ENCODE results near the gene ZNF311.

ZNF311 gene

DNA sequence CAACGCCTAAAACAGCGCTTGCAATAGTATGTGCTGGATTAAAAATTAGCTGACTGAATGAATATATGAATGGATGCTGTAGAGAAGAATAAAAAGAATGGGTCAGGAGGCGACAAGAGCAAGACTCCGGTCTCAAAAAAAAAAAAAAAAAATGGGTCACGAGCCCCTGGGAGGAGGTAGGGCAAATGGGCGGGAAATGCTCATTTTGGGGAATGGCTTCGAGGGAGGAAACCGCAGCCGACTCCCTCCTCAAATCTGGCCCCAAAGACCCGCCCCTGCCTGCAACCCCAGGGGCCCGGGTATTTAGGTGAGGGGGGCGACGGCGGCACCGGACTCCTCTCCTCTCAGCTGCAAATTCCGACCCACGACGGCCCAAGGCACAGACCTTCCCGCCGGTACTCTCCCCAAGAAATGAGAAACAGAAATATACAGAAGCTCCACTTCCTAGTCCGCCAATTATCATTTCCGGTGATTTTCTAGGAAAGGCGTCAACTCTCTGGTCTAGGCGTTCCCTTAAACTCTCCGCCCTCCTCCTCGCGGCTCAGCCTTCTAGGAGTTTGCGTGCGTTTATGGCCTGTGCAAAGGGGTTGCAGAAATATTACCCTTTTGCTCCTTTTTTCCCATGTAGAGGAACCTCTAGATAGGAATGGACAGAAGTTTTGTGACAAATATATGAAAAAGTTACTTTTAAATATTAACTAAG is at the start of gene ZNF311:
Gene ZNF311, minus strand, starts transcription at position 133 of the 703 bp plus-strand sequence. CDS start 1,361 bp downstream, outside the sequence.
- DNase-seq: peak; percentile 35 to 57

DNA sequence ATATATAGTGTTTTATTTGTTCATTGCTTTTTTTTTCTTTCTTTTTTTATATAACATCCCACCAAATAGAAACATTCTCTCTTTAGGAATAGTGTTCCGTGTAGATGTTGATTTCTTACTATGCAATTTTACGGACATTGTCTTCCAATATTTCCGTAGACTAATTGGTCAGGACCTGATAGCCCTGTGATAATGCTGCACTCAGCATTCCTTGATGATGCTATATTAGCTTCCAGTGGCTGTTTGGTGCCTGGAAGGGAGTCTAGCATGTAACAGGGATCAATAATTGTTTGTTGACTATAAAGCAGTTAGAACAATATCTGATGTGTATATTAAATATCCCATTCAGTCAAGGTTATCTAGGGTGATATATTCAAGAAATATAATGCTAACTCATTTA is 46.6 kb upstream of the ZNF311 start:
- DNase-seq: no peak

DNA sequence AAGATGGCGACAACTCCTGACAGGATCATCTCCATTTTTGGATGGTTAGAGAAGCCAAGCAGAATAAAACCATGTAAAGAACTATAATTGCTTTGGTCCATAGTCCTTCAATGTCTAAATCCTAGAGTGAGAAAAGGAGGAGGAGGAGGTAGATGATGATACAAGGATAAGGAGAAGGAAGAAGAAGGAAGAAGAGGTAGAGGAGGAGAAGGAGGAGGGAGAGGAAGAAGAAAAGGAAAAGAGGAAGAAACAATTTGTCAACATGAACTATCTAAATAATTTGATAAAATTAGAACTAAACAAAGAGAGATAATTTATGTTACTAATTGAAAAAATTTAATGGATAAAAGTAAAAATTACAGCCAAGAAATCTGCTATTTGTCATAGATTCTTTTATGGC is 40.0 kb upstream of the ZNF311 start, which contains the start of gene OR2W1:
Gene OR2W1, minus strand, starts transcription at position 101 of the 400 bp plus-strand sequence. Its CDS starts 0 bp downstream, at position 101.
- DNase-seq: no peak

DNA sequence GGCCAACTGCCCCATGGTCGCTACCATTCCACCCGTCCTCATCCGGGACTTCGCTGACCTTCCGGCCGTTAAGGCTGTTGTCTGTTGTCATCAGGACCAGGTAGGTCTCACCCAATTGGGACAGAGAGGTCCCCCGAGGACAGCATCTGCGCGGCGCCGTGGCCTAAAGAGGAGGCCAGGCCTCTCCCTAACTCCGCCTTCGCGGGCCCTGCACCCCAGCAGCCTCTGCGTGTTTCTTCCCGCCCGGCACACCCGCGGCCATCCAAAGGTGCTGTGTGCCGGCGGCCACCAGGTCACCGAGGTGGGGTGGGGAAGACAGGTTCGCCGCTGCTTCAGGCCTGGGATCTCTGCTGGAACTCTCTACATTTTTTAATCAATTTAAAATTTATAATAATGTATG is 30.8 kb upstream of the ZNF311 start:
- no peak for DNase-seq

- no peak for DNase-seq
Measured at GRCh38 chr6:29028821-29029220, 23.7 kb upstream of the ZNF311 start.

DNA sequence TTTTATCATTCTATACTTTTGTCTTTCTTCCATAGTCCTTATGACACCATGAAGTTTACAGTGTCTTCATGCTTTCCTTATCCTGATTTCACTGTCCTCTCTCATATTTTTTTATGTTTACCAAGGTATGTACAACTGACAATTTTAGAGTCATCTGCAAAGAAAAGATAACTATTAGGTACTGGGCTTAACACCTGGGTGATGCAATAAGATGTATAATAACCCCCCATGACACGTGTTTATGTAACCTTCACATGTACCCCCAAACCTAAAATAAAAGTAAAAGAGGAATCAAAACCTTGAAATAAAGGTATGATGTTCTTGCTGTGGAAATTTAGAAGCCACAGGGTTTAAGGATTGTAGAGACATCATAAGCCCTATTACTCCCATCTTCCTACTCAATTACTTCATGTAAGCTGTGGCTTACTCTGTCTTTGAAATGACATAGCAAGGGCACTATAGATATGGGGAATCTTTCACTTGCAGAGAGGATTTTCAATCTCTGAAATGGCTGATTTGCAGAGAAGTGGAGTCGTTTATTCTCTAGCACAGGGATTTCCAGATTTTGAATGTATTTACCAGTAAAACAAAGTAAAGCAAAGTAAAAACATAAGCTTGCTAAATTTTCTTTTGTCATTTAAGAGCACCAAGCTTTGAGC is 20.9 kb upstream of the ZNF311 start:
- no peak for DNase-seq

DNA sequence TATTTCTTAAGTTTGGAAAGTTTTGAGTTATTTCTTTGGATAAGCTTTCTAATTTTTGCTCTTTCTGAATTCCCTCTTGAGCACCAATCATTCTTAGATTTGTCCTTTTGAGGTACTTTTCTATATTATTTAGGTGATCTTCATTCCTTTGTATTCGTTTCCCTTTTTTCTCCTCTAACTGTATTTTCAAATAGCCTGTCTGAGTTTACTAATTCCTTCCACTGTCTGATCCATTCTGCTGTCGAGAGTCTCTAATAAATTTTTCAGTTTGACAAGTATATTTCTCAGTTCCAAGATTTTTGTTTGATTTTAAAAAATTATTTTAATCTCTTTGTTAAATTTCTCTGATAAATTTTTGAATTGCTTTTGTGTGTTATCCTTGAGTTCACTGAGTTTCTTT is 16.3 kb upstream of the ZNF311 start:
- DNase-seq: no peak

DNA sequence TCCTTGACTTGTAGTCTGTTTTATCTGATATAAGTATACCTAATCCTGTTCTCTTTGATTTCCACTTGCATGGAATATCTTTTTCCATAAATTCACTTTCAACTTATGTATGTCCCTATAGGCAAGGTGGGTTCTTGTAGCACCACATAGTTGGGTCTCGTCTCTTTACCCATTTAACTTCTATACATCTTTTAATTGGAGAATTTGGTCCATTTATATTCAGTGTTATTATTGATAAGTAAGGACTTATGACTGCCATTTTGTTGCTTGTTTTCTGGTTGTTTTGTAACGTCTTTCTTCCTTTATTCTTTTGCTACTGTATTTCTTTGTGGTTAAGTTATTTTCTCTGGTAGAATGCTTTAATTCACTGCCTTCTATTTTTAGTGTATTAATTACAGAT is 14.5 kb upstream of the ZNF311 start:
- no peak for DNase-seq

DNA sequence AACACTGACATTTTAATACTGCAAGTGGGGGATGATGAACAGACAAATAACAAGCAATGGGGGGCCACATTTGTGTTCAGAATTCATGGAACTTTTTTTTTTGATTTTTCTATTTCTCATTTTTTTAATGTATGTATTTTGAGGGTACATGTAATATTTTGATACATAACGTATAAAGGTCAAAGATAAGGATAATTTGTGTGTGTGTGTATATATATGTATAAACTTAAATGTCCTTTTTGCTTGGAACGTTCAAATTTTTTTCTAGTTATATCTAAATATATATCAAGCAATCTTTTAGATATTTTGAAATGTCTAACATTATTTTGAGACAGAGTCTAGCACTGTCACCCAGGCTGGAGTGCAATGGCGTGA is 12.3 kb upstream of the ZNF311 start:
- no peak for DNase-seq

- peak; percentile 83 to 87 for DNase-seq
Measured at GRCh38 chr6:29016559-29017427, 11.7 kb upstream of the ZNF311 start.

GRCh38 chr6:29014729-29015608 is 9.9 kb upstream of the ZNF311 start:
- DNase-seq: no peak

GRCh38 chr6:29011276-29011734 is 6.2 kb upstream of the ZNF311 start:
- DNase-seq: peak; percentile 44

DNA sequence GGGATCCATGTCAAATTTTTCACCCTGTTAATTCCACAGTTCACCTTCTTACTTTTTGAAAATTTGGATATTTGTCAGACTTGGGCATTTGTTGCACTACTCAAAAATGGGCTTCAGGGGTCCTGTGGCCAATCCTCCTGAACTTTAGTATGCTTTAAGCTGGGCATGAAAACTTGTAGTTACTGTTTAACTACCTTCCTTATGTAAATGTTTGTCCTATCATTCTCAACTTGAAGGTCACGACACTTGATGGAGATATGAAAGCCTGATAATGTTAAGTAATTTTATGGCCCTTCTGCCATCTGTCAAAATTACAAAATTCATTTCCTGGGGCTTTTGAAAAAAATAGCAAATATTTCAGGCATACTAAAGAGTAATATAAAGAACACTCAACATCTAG is 4.2 kb upstream of the ZNF311 start:
- no peak for DNase-seq

DNA sequence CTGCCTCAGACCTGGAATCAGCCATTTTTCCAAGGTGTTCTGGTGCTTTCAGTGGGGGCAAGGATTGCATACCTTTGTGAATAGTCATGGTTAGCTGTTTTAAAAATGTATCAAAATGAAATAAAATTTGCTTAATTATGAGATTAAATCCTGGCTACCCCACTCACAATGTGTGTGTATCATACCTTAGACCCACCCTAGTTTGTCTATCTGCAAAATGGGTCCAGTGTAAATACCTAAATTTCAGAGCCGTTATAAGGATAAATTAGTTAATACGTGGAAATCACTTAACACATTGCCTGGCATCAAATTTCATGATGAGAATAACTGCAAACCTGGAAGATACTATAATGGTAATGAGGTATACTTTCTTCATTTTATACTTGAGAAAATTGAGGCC is 3.0 kb upstream of the ZNF311 start:
- DNase-seq: no peak

DNA sequence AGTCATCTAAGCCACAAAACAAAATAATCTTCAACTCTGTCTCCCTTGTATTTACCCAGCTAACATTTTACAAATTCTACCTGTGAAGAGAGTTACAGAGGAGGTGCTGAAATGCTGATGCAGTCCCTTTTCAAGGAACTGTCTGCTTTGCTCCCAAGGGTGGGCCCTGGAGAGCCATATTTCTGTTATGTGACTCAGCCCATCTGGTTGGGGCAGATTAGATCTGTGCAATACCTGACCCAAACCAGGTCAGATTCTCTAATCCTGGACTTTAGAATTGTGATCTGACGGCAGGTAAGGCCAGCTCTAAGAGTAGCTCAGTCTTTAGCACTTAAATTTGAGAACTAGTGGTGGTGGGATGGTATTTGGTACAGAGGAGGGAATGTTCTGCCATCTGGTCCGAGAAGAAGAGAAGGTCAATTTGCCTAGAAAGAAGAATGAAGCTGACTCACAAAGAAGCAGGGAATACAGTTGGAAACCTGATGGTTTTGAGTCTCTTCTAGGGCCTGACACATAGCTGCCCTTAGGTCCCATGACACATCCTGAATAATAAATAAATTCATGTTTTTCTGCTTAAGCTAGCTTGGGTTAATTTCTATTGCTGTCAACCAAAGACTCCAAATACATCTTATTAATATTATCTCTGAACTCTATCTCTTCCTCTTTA is 8.1 kb downstream of the ZNF311 start:
- no peak for DNase-seq

DNA sequence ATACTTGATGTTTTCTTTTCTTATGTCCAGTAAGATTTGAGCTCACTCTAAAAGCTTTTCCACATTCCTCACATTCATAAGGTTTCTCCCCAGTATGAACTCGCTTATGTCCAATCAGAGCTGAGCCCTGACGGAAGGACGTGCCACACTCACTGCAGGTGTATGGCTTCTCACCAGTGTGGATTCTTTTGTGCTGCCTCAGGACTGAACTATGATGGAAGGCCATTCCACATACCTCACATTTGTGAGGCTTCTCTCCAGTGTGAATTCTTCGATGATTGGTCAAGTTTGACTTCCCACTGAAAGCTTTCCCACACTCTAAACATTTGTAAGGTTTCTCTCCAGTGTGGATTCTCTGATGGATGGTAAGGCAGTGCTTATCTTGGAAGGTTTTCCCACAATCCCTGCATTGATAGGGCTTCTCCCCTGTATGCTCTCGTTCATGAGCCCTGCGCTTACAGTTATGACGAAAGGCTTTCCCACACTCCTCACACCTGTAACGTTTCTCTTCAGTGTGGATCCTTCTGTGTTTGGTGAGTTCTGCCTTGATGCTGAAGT is 9.9 kb downstream of the ZNF311 start:
- DNase-seq: no peak

- peak; percentile 79 to 80 for DNase-seq
Measured at GRCh38 chr6:28988536-28989311, 16.4 kb downstream of the ZNF311 start.

DNA sequence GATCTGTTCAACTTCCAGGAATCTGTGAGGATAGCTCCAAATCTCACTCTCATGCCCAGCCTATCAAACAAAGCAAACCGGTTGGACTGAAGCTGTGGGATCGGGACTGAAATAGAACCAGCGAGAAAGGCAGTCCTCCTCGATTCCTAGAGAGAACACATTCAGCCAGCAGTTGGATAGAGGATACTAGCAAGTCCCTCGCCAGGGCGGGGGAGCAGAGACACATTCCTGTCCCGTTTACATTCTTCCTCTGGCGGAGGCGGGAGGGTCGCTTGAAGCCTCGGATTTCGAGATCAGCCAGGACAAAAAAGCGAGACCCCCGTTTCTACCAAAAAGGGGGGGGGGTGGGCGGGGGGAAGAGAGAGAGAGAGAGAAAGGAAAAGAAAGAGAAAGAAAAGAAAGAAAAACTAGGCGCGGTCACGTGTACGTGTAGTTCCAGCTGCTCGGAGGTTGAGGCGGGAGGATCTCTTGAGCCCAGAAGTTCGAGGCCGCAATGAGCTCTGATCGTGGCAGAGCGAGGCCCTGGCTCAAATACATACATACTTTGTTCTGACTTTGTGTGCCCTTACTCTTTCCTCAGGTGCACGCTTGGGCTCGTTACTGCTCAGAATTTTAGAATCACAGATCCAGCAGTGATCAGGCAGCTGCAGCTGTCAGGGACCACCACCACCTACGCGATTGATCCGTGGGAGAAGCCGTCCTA is 19.5 kb downstream of the ZNF311 start:
- DNase-seq: peak in 1 of 2 donors; percentile 19

DNA sequence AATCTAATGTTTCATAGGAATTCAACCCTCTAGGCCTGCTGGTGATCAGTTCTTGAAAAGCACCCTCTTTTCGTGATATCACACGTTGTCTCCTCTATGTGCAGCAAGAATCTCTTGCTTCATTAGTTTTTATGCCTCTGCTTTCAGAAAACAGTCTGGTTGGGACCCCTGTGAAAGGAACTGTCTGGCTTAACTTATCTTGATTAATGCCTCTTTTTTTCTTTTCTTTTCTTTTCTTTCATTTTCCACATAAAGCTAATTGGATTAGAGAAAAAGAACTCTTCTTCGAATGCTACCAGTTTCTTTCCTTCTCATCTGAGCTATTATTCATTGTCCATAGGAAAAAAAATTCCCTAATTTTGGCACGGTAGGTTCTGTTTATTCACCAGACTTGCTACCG is 21.3 kb downstream of the ZNF311 start:
- DNase-seq: no peak
